GM12872 (cell line): ENCODE results near the gene MYL2.
A peak's percentile ranks its signal among the peaks of the same experiment; 100 is the strongest.

Experiments used
- TF ChIP-seq, protein P1 (sequence below): IDR thresholded peaks from 3 replicates; pipeline ENCODE4 v1.5.1; 2011; ENCODE audit warnings: low read depth, mild to moderate bottlenecking, low read length, moderate library complexity; ENCODE audit not compliant: insufficient read depth

MYL2 gene

DNA sequence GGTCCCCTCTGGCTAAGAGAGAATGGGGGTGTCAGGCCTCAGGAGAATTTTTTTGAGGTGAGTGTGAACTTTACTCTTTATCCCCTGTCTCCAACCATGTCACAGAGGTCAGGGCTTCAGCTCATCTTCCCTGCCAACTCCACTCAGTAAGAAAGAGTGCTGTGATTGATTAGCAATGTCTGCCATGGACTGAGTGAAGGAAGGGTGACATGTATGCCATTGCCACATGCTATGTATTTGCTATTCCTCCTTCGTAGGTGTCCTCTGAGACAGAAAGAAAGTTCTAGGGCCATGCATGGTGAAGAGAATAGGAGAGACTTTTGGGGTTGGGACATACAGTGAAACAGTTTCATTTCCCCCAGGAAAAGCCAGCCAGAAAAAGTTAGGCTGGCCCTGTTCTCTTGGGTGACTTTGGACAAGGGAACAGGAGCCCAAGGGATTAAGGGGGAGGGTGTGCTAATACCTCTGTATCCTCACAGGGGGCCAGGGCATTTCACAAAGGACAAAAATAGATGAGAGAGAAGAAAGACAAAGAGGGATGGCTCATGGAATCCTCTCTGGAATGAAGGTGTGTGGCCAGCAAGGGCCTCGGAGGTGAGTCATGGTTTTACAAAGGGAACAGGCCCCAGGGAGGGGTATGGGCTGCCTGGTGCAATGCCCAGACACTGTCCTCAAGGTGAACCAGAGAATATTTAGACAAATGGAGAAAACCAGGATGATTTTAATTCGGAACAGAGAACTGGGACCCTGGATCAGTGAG, 13.9 kb upstream of the MYL2 start:
- TF ChIP-seq, protein P1, sequence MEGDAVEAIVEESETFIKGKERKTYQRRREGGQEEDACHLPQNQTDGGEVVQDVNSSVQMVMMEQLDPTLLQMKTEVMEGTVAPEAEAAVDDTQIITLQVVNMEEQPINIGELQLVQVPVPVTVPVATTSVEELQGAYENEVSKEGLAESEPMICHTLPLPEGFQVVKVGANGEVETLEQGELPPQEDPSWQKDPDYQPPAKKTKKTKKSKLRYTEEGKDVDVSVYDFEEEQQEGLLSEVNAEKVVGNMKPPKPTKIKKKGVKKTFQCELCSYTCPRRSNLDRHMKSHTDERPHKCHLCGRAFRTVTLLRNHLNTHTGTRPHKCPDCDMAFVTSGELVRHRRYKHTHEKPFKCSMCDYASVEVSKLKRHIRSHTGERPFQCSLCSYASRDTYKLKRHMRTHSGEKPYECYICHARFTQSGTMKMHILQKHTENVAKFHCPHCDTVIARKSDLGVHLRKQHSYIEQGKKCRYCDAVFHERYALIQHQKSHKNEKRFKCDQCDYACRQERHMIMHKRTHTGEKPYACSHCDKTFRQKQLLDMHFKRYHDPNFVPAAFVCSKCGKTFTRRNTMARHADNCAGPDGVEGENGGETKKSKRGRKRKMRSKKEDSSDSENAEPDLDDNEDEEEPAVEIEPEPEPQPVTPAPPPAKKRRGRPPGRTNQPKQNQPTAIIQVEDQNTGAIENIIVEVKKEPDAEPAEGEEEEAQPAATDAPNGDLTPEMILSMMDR = no peak

DNA sequence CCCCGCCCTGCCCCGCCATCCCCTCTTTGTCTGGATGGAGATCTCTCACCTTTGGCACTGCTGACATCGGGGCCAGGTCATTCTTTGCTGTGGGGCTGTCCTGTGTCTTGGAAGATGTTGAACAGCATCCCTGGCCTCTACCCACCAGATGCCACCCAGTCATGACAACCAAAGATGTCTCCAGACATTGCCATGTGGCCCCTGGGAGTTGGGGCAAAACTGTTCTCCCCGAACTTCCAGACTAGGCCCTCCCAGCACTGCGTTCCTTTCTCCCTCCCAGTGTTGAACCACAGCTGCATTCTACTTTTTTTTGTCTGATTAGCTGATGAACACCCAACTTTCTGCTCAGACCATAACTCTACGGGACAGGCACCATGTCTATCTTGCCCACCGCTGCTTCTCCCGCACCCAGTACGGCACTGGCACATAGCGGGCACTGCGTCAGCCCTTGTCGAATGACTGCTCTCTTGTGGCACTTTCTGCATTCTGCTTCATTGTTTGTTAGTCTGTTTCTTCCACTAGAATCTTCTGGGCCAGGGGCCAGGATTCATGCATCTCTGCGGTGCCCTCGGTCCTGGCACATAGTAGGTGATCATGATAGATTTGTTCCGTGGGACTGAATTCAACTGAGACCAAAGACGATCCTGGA, 13.1 kb upstream of the MYL2 start:
- TF ChIP-seq, protein P1 = no peak

DNA sequence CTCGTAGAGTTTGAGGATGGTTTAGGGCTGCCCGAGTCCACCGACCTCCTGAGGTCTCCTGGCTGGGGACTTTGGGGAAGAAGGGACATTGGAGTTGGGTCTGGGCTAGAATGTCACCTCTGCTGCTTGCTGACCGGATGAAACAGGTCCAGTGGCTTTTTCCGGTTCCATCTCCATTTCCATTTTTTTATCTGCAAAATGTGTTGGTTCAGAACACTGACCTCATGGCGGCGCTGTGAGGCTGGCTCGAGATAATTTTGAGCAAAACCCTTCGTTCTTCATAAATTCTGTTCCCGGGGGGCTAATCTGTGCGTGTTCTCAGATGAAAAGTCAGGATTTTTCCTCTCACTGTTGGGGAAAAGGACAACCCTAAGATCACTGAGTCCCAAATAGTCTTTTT, 11.7 kb upstream of the MYL2 start:
- TF ChIP-seq, protein P1 = peak; percentile 47; the same call in 2 of the 3 replicates

DNA sequence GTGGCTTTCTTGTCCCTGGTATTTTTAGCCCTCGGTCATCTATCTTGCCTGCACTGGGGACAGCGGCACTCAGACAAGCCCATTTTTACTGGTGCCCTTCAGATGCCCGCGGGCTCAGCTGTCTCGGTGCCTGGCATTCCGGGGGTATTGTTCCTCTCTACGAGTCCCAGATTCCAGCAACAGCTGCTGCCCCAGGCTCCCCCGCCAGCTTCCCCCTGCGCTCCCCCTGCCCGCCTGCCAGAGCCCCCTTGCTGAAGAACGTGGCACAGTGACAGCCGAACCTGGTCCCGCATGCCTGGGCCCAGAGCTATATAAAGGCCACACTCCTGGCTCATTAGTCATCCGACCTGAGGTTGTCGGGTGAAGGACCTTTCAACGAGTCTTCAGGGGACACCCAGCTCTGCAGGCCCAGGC, 10.9 kb upstream of the MYL2 start:
- TF ChIP-seq, protein P1 = no peak

DNA sequence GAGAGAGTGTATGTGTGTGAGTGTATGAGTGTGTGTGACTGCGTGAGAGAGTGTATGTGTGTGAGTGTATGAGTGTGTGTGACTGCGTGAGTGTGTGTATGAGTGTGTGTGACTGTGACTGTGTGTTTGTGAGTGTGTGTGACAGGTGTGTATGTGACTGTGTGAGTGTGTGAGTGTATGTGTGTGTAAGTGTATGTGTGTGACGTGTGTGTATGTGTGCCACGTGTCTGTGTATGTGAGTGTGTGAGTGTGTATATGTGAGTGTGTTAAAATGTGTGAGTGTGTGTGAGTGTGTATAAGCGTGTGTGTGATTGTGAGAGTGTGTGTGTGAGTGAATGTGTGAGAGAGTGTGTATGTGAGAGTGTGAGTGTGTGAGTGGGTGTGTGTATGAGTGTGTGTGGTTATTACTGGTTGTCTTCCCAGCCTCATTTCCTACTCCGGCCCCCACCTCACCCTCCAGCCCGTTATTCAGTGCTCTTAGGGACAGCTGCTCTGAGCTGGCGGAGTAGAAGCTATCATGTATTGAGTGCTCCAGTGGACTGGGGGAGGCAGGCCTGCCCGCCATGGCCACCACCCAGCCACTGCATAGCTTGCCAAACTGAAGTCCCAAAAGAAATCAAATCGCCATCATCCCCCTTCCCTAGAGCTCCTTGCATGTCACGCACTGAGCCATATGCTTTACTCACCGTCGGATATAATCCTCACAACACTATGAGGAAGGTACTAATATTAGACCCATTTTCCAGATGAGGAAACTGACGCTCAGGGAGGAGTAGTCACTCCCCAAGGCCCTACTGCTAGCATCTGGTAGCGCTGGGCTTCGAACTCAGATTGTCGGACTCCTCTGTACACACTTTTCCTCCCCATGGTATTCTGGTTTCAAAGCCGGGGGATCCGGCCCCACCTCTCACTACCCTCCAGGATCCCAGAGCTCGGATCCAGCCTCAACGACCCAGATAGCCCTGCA, 10.3 kb upstream of the MYL2 start:
- TF ChIP-seq, protein P1 = no peak

DNA sequence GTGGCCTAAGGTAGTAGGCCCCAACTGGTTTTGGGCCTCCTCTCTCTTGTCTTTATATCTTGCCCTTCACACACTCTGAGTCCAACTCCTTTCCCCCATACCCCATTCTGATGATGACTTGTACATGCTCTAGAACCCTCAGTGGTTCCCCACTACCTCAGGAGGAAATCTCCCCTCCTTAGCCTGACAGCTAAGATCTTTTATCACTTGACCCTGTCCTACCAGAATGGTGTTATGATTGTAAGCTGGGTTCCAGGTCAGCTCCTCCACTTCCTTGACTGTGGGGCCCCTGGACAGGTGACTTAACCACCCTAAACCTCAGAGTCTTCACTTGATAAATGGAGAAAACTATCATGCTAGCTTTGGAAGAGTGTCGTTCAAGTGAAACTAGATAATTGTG, 9.4 kb upstream of the MYL2 start:
- TF ChIP-seq, protein P1 = no peak

DNA sequence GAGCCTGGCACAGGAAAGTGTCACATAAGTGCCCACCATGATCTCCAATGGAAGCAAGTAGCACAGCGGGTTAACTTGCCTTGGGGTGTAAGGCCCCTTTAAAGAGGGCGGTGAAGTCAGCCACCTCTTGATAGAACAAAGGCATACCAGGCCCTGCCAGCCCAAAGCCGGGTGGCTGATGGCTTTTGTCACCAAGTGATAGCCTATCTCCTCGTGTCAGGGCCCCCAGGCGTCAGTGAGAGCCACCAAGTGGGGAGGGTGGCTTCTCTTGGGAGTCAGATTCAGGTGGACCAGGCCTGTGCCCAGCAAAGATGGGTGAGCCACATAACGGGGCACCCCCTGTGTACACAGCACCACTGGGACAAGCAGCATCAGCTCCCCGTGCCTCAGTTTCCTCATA, 8.3 kb upstream of the MYL2 start:
- TF ChIP-seq, protein P1 = no peak
